Coronary artery (tissue), 2 donors: Measurements from ENCODE around the gene EFNA2.

ENCODE experiments used
- DNase-seq: peaks from one replicate; pipeline ENCODE4 v3.0.0-alpha.2; 2017; ENCODE audit warnings: low spot score
- H3K27ac ChIP-seq, 2 donors: fragments of 200-600 bp; sonication (generic); one replicate each; pipeline ENCODE4 v1.5.1; 2016 to 2019
- H3K4me3 ChIP-seq: fragments of 200-600 bp; sonication (generic); 2 replicates; pipeline ENCODE4 v1.5.1; 2016; ENCODE audit warnings: mild to moderate bottlenecking, moderate library complexity
- CTCF ChIP-seq: fragments of 200-600 bp; sonication (generic); IDR thresholded peaks from one replicate; pipeline ENCODE4 v1.5.1; 2019; ENCODE audit warnings: antibody characterized with exemption

Gene EFNA2

GRCh38 chr19:1289686-1290025 is 4.0 kb downstream of the EFNA2 start:
- H3K4me3 ChIP-seq = no peak overlapping the region
- TF ChIP-seq CTCF = no peak

GRCh38 chr19:1290196-1290702 is 4.6 kb downstream of the EFNA2 start:
- TF ChIP-seq CTCF = no peak
- Histone ChIP-seq H3K4me3 (no peak overlapping the region), H3K27ac (no peak overlapping the region)
- no peak for DNase-seq

More at GRCh38 chr19:1289686-1290025, 4.0 kb downstream of the EFNA2 start:
- no peak for DNase-seq
- H3K27ac ChIP-seq = no peak overlapping the region

DNA sequence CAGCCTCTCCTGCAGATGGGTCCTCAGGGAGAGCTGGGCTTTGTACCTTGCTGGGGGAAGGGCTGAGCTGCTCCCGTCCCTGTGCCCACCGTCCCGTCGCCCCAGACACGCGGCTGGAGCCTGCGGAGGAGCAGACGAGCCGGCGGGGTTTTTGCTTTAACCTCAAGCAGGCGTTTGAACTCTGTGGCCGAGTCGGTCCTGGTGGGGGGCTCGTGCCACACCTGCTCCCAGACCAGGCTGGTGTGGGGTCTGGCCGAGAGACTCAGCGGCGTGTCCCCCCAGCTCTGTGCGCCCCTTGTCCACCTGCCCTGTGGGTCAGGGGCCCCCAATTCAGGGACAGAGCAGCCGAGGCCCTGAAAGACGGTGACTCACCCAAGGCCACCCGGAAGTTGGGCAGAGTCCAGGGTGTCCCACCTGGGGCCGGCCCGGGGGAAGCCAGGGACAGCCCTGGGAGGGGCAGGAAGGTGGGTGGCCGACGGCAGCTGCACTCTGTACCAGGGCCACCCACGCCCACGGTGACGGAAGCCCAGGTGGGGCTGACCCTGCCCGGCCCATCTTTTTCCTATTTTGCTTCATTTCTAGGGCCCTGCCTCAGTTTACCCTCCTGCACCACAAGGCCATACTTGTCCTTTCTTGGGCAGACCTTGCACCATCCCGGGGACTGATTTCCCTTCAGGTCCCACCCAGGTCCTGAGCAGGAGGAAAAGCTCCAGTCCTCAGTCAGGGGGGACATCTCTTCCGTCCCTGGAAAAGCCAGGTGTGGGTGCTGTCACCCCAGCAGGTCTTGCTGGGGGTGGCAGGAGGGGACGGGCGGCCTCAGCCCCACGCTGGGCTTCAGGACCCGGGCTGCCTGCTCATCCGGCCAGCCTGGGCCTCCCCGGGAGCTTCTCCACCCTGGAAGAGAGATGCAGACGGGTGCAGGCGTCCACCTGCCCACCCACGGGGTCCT is 5.3 kb downstream of the EFNA2 start:
- Histone ChIP-seq H3K4me3 (no peak overlapping the region), H3K27ac (no peak overlapping the region)
- no peak for TF ChIP-seq CTCF
- no peak for DNase-seq

DNA sequence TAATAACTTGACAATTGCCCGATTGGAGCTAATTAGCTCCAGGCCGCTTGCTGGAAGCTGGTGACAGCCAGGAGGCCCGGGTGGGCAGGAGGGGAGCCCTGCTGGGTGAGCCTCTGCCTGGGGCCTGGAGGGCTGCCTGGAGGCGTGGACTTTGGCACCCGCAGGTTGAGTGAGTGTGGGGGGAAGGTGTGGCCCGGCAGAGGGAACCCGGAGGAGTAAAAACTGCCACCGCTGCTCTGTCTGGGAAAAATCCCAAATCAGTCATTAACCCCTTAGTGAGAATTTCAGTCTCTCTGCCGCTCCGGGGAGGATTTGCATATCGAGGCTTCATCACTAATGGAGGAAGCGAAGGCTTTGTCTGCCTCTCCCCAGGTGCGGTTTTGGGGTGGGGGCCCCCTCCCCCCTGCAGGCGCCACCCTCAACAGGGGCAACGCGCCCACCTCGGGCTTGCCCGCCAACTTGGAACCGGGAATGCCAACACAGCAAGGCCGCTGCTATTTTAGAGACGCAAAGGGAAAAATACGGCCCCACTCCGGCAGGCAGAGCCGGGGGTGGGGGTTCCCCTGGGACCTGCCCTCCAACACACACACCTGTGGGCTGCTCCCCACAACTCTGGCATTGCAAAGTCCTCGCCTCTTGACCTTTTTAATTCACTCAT is 6.2 kb downstream of the EFNA2 start:
- H3K4me3 ChIP-seq = no peak overlapping the region
- no peak for TF ChIP-seq CTCF
- H3K27ac ChIP-seq = no peak overlapping the region
- DNase-seq = no peak

- Histone ChIP-seq H3K4me3 (no peak overlapping the region), H3K27ac (no peak overlapping the region)
- no peak for DNase-seq
- TF ChIP-seq CTCF = no peak
These were observed 6.9 kb downstream of the EFNA2 start for GRCh38 chr19:1292419-1293151.

- TF ChIP-seq CTCF = no peak
- Histone ChIP-seq H3K4me3 (no peak overlapping the region), H3K27ac (no peak overlapping the region)
- no peak for DNase-seq
These were observed 8.3 kb downstream of the EFNA2 start for GRCh38 chr19:1293782-1294604.
